Fibroblast of villous mesenchyme (primary cell): ENCODE measurements around the gene ZSCAN25. TPM values are rescaled to one million over a fixed set of nuclear protein-coding genes. Genes with fewer than 3 reads are reported as not detected.

ENCODE experiments used
- DNase-seq: peaks from one replicate; pipeline ENCODE4 v3.0.0-alpha.2; 2010; ENCODE audit warnings: low read depth
- H3K4me3 ChIP-seq: 2 replicates; pipeline ENCODE4 v1.5.1; 2011; ENCODE audit warnings: low read depth, mild to moderate bottlenecking, low read length
- total RNA-seq: library from RNA; depleted of rRNA; stranded (reverse); fragments of >200 nt; gene quantifications from 2 replicates; pipeline ENCODE4 v1.2.3, GENCODE V29; 2012
- TF ChIP-seq, protein P1 (sequence below): IDR thresholded peaks from 2 replicates; pipeline ENCODE4 v1.5.1; 2012; ENCODE audit warnings: low read depth, mild to moderate bottlenecking, low read length; ENCODE audit not compliant: insufficient read depth

The ZSCAN25 gene
- total RNA-seq, 1 donor = 13.4 TPM

DNA sequence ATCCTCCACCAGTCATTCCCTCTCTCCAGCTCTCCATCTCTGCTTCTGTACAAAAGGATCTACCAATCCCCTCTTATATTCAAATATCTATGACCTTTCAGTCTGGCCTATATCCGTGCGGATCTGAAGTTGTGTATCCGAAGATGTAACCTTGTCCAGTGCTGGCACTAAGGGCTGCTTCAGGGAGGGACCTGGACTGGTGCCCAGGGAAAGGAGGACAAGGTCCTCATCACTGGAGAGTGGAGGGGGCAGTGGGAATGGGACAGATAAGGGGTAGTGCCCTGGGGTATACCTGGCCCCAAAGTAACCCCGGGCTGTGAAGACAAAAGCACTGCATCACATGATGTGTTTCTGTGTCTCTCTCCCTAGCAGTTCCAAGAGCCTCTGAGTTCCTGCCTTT is 16.9 kb upstream of the ZSCAN25 start:
- no peak overlapping the region for H3K4me3 ChIP-seq
- TF ChIP-seq, protein P1, sequence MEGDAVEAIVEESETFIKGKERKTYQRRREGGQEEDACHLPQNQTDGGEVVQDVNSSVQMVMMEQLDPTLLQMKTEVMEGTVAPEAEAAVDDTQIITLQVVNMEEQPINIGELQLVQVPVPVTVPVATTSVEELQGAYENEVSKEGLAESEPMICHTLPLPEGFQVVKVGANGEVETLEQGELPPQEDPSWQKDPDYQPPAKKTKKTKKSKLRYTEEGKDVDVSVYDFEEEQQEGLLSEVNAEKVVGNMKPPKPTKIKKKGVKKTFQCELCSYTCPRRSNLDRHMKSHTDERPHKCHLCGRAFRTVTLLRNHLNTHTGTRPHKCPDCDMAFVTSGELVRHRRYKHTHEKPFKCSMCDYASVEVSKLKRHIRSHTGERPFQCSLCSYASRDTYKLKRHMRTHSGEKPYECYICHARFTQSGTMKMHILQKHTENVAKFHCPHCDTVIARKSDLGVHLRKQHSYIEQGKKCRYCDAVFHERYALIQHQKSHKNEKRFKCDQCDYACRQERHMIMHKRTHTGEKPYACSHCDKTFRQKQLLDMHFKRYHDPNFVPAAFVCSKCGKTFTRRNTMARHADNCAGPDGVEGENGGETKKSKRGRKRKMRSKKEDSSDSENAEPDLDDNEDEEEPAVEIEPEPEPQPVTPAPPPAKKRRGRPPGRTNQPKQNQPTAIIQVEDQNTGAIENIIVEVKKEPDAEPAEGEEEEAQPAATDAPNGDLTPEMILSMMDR = no peak
- no peak for DNase-seq

DNA sequence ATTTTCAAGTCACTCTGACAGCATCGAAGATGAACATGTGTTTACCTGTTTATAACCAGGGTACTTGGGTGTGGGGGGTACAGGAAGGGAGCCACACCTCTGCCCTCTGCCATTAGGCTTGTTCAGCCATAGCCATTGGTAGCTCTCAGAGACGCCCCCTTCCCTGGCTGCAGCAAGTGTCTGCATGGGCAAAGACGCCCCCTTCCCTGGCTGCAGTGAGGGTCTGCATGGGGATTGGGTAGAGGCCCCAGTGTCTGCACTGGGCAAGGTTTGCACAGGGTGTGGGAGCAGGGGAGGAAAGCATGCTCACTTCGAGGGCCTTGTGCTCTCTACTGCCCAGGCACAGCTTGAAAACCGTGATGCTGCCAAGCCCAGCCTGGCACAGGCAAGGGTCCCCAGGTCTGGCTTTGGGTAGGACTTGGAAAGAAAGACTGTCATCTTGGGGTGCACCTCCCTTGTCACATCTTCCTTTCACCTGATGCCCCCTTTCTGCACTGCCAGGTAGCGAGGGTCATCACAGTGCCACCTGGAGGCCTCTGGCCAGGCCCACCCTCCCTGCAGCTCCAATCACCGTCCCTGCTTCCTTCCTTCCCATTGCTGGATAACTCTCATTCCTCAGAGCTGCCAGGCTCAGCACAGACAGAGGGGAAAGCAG is 15.0 kb upstream of the ZSCAN25 start:
- H3K4me3 ChIP-seq = no peak overlapping the region
- TF ChIP-seq, protein P1 = no peak
- DNase-seq = no peak

DNA sequence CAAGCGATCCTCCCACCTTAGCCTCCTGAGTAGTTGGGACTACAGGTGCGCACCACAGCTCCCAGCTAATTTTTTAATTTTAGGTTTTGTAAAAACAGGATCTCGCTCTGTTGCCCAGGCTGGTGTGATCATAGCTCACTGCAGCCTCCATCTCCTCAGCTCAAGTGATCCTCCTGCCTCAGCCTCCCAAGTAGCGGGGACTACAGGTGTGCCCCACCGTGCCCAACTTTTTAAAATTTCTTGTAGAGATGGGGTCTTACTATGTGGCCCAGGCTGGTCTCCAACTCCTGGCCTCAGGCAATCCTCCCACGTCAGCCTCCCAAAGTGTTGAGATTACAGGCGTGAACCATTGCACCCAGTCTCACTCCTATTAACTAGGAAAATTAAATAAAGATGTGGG is 11.2 kb upstream of the ZSCAN25 start:
- TF ChIP-seq, protein P1 = no peak
- DNase-seq = no peak
- no peak overlapping the region for H3K4me3 ChIP-seq

DNA sequence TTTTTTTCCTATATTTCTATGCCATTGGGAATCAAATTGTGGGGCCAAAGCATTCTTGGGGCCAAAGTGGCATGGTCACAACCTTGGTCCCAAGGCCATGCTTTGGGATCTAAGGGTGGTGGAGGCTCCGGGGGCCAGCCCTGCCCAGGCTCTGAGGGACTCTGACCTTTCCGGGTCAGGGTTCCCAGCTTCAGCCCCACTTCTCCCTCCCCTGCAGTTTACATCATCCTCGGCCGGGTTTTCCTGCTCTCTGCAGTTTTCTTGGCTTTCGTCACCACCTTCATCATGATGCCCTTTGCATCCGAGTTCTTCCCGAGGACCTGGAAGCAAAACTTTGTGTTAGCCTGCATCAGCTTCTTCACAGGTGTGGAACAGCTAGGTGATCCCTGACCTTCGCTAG is 10.2 kb upstream of the ZSCAN25 start:
- H3K4me3 ChIP-seq = no peak overlapping the region
- DNase-seq = no peak
- TF ChIP-seq, protein P1 = no peak

DNA sequence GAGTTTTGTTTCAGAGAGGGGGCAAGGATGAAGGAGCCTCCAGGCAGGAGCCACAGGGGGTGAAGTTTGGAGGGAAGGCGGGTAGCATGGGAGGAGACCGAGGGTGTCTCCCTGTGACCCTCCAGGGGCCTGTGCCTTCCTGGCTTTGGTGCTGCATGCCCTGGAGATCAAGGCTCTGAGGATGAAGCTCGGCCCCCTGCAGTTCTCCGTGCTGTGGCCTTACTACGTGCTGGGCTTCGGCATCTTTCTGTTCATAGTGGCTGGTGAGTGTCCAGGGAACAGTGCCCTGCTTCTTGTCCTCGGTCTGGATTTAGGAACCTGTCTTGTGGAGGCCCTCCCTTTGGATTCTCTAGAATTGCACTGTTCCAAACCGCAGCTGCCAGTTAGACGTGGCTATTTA is 9.2 kb upstream of the ZSCAN25 start:
- TF ChIP-seq, protein P1 = no peak
- H3K4me3 ChIP-seq = no peak overlapping the region
- DNase-seq = no peak

DNA sequence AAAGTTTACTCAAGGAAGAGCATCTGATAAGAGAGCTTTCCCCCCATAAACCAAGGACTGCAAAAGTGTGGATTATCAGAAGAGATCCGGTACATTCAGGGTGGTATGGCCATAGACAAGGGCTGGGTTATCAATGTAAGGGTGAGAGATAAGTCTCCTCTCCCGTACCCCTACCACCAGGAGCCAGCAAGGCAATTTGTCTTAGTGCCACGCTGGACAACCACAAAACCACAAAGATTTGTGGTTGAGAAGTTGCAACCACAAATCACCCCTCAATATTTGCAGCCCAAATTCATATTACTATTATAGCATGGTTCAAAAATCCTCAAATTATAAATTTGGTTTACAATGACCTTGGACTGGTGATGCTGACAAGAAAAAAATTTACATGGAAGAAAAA is 2.3 kb upstream of the ZSCAN25 start:
- H3K4me3 ChIP-seq = no peak overlapping the region
- TF ChIP-seq, protein P1 = no peak
- DNase-seq = no peak

DNA sequence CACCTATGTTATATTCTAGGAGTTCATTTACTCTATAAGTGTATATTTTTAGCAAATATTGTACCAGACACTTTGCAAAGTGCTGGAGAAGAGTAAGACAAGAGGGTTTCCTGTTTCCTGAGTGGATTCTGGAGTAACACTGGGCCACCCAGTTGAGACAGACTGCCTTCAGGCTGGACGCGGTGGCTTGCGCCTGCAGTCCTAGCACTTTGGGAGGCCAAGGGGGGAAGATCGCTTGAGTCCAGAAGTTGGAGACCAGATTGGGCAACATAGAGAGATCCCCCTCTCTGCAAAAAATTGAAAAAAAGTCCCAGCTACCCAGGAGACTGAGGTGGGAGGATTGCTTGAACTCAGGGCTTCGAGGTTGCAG is 772 bp upstream of the ZSCAN25 start:
- TF ChIP-seq, protein P1 = no peak
- peak overlapping the region; percentile 94 for H3K4me3 ChIP-seq
- no peak for DNase-seq
